GM12878 (cell line): ENCODE measurements around the gene DMD. TPM values are rescaled to one million over a fixed set of nuclear protein-coding genes. Genes with fewer than 3 reads are reported as not detected.
A peak's percentile ranks its signal among the peaks of the same experiment; 100 is the strongest.

Experiments
- CBFB ChIP-seq: IDR thresholded peaks from 2 replicates; pipeline ENCODE4 v1.6.1; 2016; ENCODE audit warnings: antibody characterized with exemption, low read depth
- CBX5 ChIP-seq: sonication (generic); IDR thresholded peaks from 2 replicates; pipeline ENCODE4 v1.6.1; 2016; ENCODE audit warnings: low read depth, moderate library complexity, mild to moderate bottlenecking, inconsistent platforms
- CREM ChIP-seq: IDR thresholded peaks from 2 replicates; pipeline ENCODE4 v1.6.1; 2014; ENCODE audit warnings: antibody characterized with exemption, low read depth
- CUX1 ChIP-seq: IDR thresholded peaks from 2 replicates; pipeline ENCODE4 v1.6.1; 2012; ENCODE audit warnings: improper control_type of control experiment, low read depth, low read length; ENCODE audit not compliant: insufficient replicate concordance
- E4F1 ChIP-seq: fragments of 450-650 bp; IDR thresholded peaks from 2 replicates; pipeline ENCODE4 v1.6.1; 2018; ENCODE audit warnings: borderline replicate concordance, mild to moderate bottlenecking; ENCODE audit not compliant: partially characterized antibody
- EP300 ChIP-seq, 2 experiments: fragments of 150-350 bp in 1 of 2; IDR thresholded peaks; 2 replicates each; pipeline ENCODE4 v1.6.1; 2011 to 2012; ENCODE audit warnings: low read depth in 2 of 2, low read length in 2 of 2, borderline replicate concordance in 1 of 2, improper control_type of control experiment in 1 of 2, inconsistent platforms in 1 of 2; ENCODE audit not compliant: control insufficient read depth in 1 of 2
- HCFC1 ChIP-seq: fragments of 150-350 bp; IDR thresholded peaks from 2 replicates; pipeline ENCODE4 v1.6.1; 2014; ENCODE audit warnings: low read length
- HDAC2 ChIP-seq: fragments of 200-600 bp; sonication (generic); IDR thresholded peaks from 2 replicates; pipeline ENCODE4 v1.6.1; 2017
- JUNB ChIP-seq: IDR thresholded peaks from 2 replicates; pipeline ENCODE4 v1.6.1; 2016; ENCODE audit warnings: antibody characterized with exemption, mild to moderate bottlenecking
- KDM1A ChIP-seq: fragments of 200-600 bp; sonication (generic); IDR thresholded peaks from 2 replicates; pipeline ENCODE4 v1.6.1; 2016; ENCODE audit warnings: borderline replicate concordance
- LARP7 ChIP-seq: fragments of 450-650 bp; IDR thresholded peaks from 2 replicates; pipeline ENCODE4 v1.6.1; 2017; ENCODE audit warnings: mild to moderate bottlenecking
- MYB ChIP-seq: fragments of 150-350 bp; IDR thresholded peaks from 2 replicates; pipeline ENCODE4 v1.6.1; 2014; ENCODE audit warnings: mild to moderate bottlenecking, low read depth, low read length, borderline replicate concordance
- NFXL1 ChIP-seq: fragments of 450-650 bp; IDR thresholded peaks from 2 replicates; pipeline ENCODE4 v1.6.1; 2017; ENCODE audit warnings: antibody characterized with exemption, mild to moderate bottlenecking, borderline replicate concordance
- NRF1 ChIP-seq: conservative IDR thresholded peaks from 2 replicates; pipeline ENCODE4 v1.6.1; 2011; ENCODE audit warnings: mild to moderate bottlenecking, low read depth, low read length, improper control_type of control experiment
- RFX5 ChIP-seq: IDR thresholded peaks from 2 replicates; pipeline ENCODE4 v1.6.1; 2011; ENCODE audit warnings: low read depth, low read length, improper control_type of control experiment
- SREBF2 ChIP-seq: IDR thresholded peaks from 2 replicates; pipeline ENCODE4 v1.6.1; 2012; ENCODE audit warnings: mild to moderate bottlenecking, low read length
- TARDBP ChIP-seq: IDR thresholded peaks from 2 replicates; pipeline ENCODE4 v1.6.1; 2016; ENCODE audit warnings: borderline replicate concordance
- TCF3 ChIP-seq: IDR thresholded peaks from 2 replicates; pipeline ENCODE4 v1.6.1; 2012; ENCODE audit warnings: low read depth, mild to moderate bottlenecking, low read length, borderline replicate concordance; ENCODE audit not compliant: insufficient read depth
- TCF7 ChIP-seq: IDR thresholded peaks from 2 replicates; pipeline ENCODE4 v1.6.1; 2014; ENCODE audit warnings: antibody characterized with exemption, borderline replicate concordance
- ZBTB11 ChIP-seq: fragments of 450-650 bp; formaldehyde crosslinking; IDR thresholded peaks from 2 replicates; pipeline ENCODE4 v1.5.0; 2022; ENCODE audit warnings: mild to moderate bottlenecking, missing genetic modification characterization
- ZZZ3 ChIP-seq: IDR thresholded peaks from 2 replicates; pipeline ENCODE4 v1.6.1; 2011; ENCODE audit warnings: low read depth; ENCODE audit not compliant: control insufficient read depth, insufficient read length
- polyA plus RNA-seq, 11 experiments: library from polyadenylated mRNA; depleted of rRNA in 4 of 11; unstranded in 6 of 11; stranded (reverse) in 5 of 11; fragments of >200 nt; fragmentation: Nextera tagmentation in 4 of 11; fragmentation: Illumina TruSeq in 1 of 11; extraction: Ambion mirVana in 4 of 11; extraction: Trizol in 1 of 11; gene quantifications; 1 replicate in 1 of 11; 2 replicates in 10 of 11; pipeline versions ENCODE4 v1.2.1 to v1.2.3, GENCODE V29; 2011 to 2016; ENCODE audit warnings: inconsistent platforms in 2 of 11, missing spikeins in 2 of 11, low read depth in 1 of 11
- total RNA-seq, 4 experiments: library from RNA; depleted of rRNA in 3 of 4; stranded (reverse); fragments of >200 nt in 3 of 4; fragmentation: Illumina TruSeq in 1 of 4; extraction: Trizol in 1 of 4; gene quantifications; 2 replicates each; pipeline versions ENCODE4 v1.2.1 to v1.2.3, GENCODE V29; 2013 to 2021

Gene DMD
- total and polyA plus RNA-seq, 10 of the 15 experiments (the other 5 are each of a cell fraction or from before 2014, with no cell fraction given): 1.4 to 24.3 (median 4.3) TPM

GRCh38 chrX:31099536-31100090 is 2111.7 kb downstream of the DMD start (continued):
- peak; percentile 64 to 78 for TF ChIP-seq EP300 (IDR thresholded peaks at IDR 0.05; ENCODE audit: borderline replicate concordance in 1 of 2, control insufficient read depth in 1 of 2, low read depth in 2 of 2, low read length in 2 of 2)
- TF ChIP-seq NRF1: no peak
- TF ChIP-seq LARP7: no peak
- peak; percentile 40; the same call in 1 of the 2 replicates for TF ChIP-seq CREM
- no peak for TF ChIP-seq TARDBP
- no peak for TF ChIP-seq RFX5
- TF ChIP-seq SREBF2: no peak
- TF ChIP-seq KDM1A: no peak
- no peak for TF ChIP-seq HDAC2
- TF ChIP-seq ZBTB11 (CRISPR knock-in tag): no peak
- TF ChIP-seq TCF3: peak; percentile 39; the same call in 1 of the 2 replicates
- no peak for TF ChIP-seq NFXL1
- no peak for TF ChIP-seq E4F1
- TF ChIP-seq CUX1: no peak
- peak; percentile 40; the same call in 1 of the 2 replicates for TF ChIP-seq CBFB
- no peak for TF ChIP-seq MYB
- no peak for TF ChIP-seq HCFC1
- no peak; the same call in 1 of the 2 replicates for TF ChIP-seq CBX5
- TF ChIP-seq JUNB: peak; percentile 63
- TF ChIP-seq ZZZ3: no peak
- TF ChIP-seq TCF7: peak; percentile 43; the same call in 1 of the 2 replicates
